Vagina (tissue), 2 donors: ENCODE results near the gene DHX38. TPM values are rescaled to one million over a fixed set of nuclear protein-coding genes. Genes with fewer than 3 reads are reported as not detected.
"Not testable (repeated sequence)": the region's sequence is repeated elsewhere in the genome, so short reads cannot be mapped to it uniquely, and the experiment has no call there.

Source experiments
- DNase-seq, 2 donors: peaks; one replicate each; pipeline ENCODE4 v3.0.0-alpha.2; 2017; ENCODE audit errors: extremely low spot score in 2 of 2
- H3K27ac ChIP-seq: fragments of 200-600 bp; sonication (generic); one replicate; pipeline ENCODE4 v1.5.1; 2019
- H3K27me3 ChIP-seq: fragments of 200-600 bp; sonication (generic); one replicate; pipeline ENCODE4 v1.5.1; 2019
- H3K36me3 ChIP-seq, 2 donors: fragments of 200-600 bp; sonication (generic); one replicate each; pipeline ENCODE4 v1.5.1; 2017 to 2019
- H3K4me1 ChIP-seq: fragments of 200-600 bp; sonication (generic); one replicate; pipeline ENCODE4 v1.5.1; 2019
- H3K4me3 ChIP-seq, 2 donors: fragments of 200-600 bp; sonication (generic); 1 replicate in 1 of 2; 2 replicates in 1 of 2; pipeline ENCODE4 v1.5.1; 2016 to 2019
- H3K9me3 ChIP-seq: fragments of 200-600 bp; sonication (generic); one replicate; pipeline ENCODE4 v1.5.1; 2019
- CTCF ChIP-seq, 3 experiments: fragments of 450-650 bp in 2 of 3; fragments of 200-600 bp in 1 of 3; sonication (generic) in 1 of 3; IDR thresholded peaks; one replicate each; pipeline ENCODE4 v1.5.1; 2017 to 2019; ENCODE audit warnings: antibody characterized with exemption in 3 of 3, mild to moderate bottlenecking in 2 of 3, moderate library complexity in 2 of 3
- POLR2A ChIP-seq, 2 donors: fragments of 450-650 bp; IDR thresholded peaks; one replicate each; pipeline ENCODE4 v1.6.1; 2017; ENCODE audit warnings: antibody characterized with exemption in 2 of 2, mild to moderate bottlenecking in 2 of 2, moderate library complexity in 2 of 2
- POLR2AphosphoS5 ChIP-seq, 2 donors: sonication (generic); formaldehyde crosslinking; IDR thresholded peaks; one replicate each; pipeline ENCODE4 v1.9.0; 2017; ENCODE audit warnings: antibody characterized with exemption in 2 of 2, mild to moderate bottlenecking in 2 of 2, low read depth in 1 of 2; ENCODE audit not compliant: insufficient read depth in 1 of 2
- intact Hi-C: fragments of 100-400 bp; cut with DNase I; formaldehyde crosslinking; loops from one replicate; pipeline ENCODE4 v1.15.1; 2023
- total RNA-seq: library from RNA; depleted of rRNA; stranded (reverse); fragments of >200 nt; gene quantifications from one replicate; pipeline ENCODE4 v1.2.3, GENCODE V29; 2016

The DHX38 gene
- total RNA-seq, 1 donor from 2014 or later: 54.8 TPM

- no peaks in the 10 kb centered on the region for H3K27me3 ChIP-seq
- H3K27ac ChIP-seq: no peak overlapping the region
- H3K4me1 ChIP-seq: no peaks in the 10 kb centered on the region
- TF ChIP-seq CTCF (IDR thresholded peaks at IDR 0.05) (no peak), POLR2A (IDR thresholded peaks at IDR 0.05) (no peak), POLR2AphosphoS5 (IDR thresholded peaks at IDR 0.05; ENCODE audit: insufficient read depth in 1 of 2, low read depth in 1 of 2) (no peak)
- H3K4me3 ChIP-seq: no peak overlapping the region
- H3K36me3 ChIP-seq: no peaks in the 10 kb centered on the region
- no peak for DNase-seq
- no peaks in the 10 kb centered on the region for H3K9me3 ChIP-seq
- intact Hi-C loops: no loop called here
These were observed 42.7 kb upstream of the DHX38 start for GRCh38 chr16:72050769-72051464.

GRCh38 chr16:72051818-72052217 is 41.8 kb upstream of the DHX38 start:
- no peaks in the 10 kb centered on the region for H3K9me3 ChIP-seq
- H3K27ac ChIP-seq: no peak overlapping the region
- intact Hi-C loops: no loop called here
- no peak for DNase-seq
- H3K4me1 ChIP-seq: no peaks in the 10 kb centered on the region
- no peak for TF ChIP-seq CTCF (IDR thresholded peaks at IDR 0.05)
- no peak for TF ChIP-seq POLR2A (IDR thresholded peaks at IDR 0.05)
- no peak for TF ChIP-seq POLR2AphosphoS5 (IDR thresholded peaks at IDR 0.05; ENCODE audit: insufficient read depth in 1 of 2, low read depth in 1 of 2)
- H3K4me3 ChIP-seq: no peak overlapping the region
- no peaks in the 10 kb centered on the region for H3K36me3 ChIP-seq
- H3K27me3 ChIP-seq: no peaks in the 10 kb centered on the region

- intact Hi-C loops, H3K4me3 ChIP-seq, H3K27ac ChIP-seq, H3K4me1 ChIP-seq, H3K9me3 ChIP-seq, DNase-seq, H3K36me3 ChIP-seq, H3K27me3 ChIP-seq: not testable (repeated sequence)
These were observed 39.3 kb upstream of the DHX38 start, which contains the start of gene HP for GRCh38 chr16:72054254-72054847. HP (plus strand) TSS chr16:72054505; CDS start chr16:72054653, 148 bp downstream.

- DNase-seq: no peak
- Histone ChIP-seq H3K9me3 (no peaks in the 10 kb centered on the region), H3K27me3 (no peaks in the 10 kb centered on the region), H3K27ac (no peak overlapping the region), H3K4me1 (no peaks in the 10 kb centered on the region), H3K36me3 (no peaks in the 10 kb centered on the region), H3K4me3 (no peak overlapping the region)
- TF ChIP-seq POLR2AphosphoS5 (IDR thresholded peaks at IDR 0.05; ENCODE audit: insufficient read depth in 1 of 2, low read depth in 1 of 2): no peak
- TF ChIP-seq POLR2A (IDR thresholded peaks at IDR 0.05): no peak
- no peak for TF ChIP-seq CTCF (IDR thresholded peaks at IDR 0.05)
- intact Hi-C loops: no loop called here
These were observed 37.7 kb upstream of the DHX38 start for GRCh38 chr16:72055911-72056310.

GRCh38 chr16:72057313-72057712 is 36.3 kb upstream of the DHX38 start:
- H3K27ac ChIP-seq, H3K4me3 ChIP-seq, H3K4me1 ChIP-seq, DNase-seq, H3K36me3 ChIP-seq, intact Hi-C loops, H3K9me3 ChIP-seq, H3K27me3 ChIP-seq: not testable (repeated sequence)

GRCh38 chr16:72059060-72059459 is 34.6 kb upstream of the DHX38 start:
- H3K9me3 ChIP-seq, H3K36me3 ChIP-seq, H3K27me3 ChIP-seq, intact Hi-C loops, H3K27ac ChIP-seq, H3K4me1 ChIP-seq, H3K4me3 ChIP-seq, DNase-seq: not testable (repeated sequence)
